MCF 10A (cell line): Measurements from ENCODE around the gene RBFOX2. TPM values are rescaled to one million over a fixed set of nuclear protein-coding genes. Genes with fewer than 3 reads are reported as not detected.

Experiments
- BruUV-seq: library from RNA; stranded (reverse); fragments of 400-500 nt; replicated peaks from 2 replicates; lab custom pipeline; 2021; lab: Mats Ljungman, UMichigan
- CTCF ChIA-PET: fragments of 300-600 bp; sonication (Branson Sonifier 250); formaldehyde crosslinking; extraction: SDS; loops from one replicate; lab custom pipeline; 2021; ENCODE audit warnings: antibody characterized with exemption, inconsistent platforms; lab: Yijun Ruan, JAX
- POLR2A ChIA-PET: fragments of 300-600, 350-650 bp; sonication (Branson Sonifier 250); formaldehyde crosslinking; extraction: SDS; loops from one replicate; lab custom pipeline; 2020; ENCODE audit warnings: antibody characterized with exemption, inconsistent platforms; lab: Yijun Ruan, JAX
- DNase-seq: peaks from one replicate; pipeline ENCODE4 v3.0.0-alpha.2; 2018; ENCODE audit not compliant: unreplicated experiment
- H3K27ac Mint-ChIP-seq: one replicate; pipeline ENCODE4 v1.8.0; 2022; ENCODE audit warnings: mild to moderate bottlenecking, low read depth, mixed read lengths; ENCODE audit not compliant: unreplicated experiment
- H3K27me3 Mint-ChIP-seq: one replicate; pipeline ENCODE4 v1.8.0; 2022; ENCODE audit warnings: mixed read lengths; ENCODE audit not compliant: insufficient read depth, unreplicated experiment
- H3K36me3 Mint-ChIP-seq: one replicate; pipeline ENCODE4 v1.8.0; 2022; ENCODE audit warnings: mild to moderate bottlenecking, moderate library complexity, mixed read lengths; ENCODE audit not compliant: insufficient read depth, unreplicated experiment
- H3K4me1 Mint-ChIP-seq: one replicate; pipeline ENCODE4 v1.8.0; 2022; ENCODE audit warnings: mixed read lengths; ENCODE audit not compliant: insufficient read depth, unreplicated experiment
- H3K4me3 Mint-ChIP-seq: one replicate; pipeline ENCODE4 v1.8.0; 2022; ENCODE audit warnings: mild to moderate bottlenecking, moderate library complexity, mixed read lengths; ENCODE audit not compliant: unreplicated experiment
- H3K9me3 Mint-ChIP-seq: one replicate; pipeline ENCODE4 v1.8.0; 2022; ENCODE audit warnings: mixed read lengths; ENCODE audit not compliant: unreplicated experiment
- intact Hi-C: fragments of 100-400 bp; cut with micrococcal nuclease; formaldehyde crosslinking; loops from 2 replicates; pipeline ENCODE4 v1.14.1; 2022
- total RNA-seq: library from RNA; stranded (reverse); gene quantifications from 2 replicates; pipeline ENCODE4 v1.2.3, GENCODE V29; 2022
- TF ChIP-seq, protein P1 (sequence below): fragments of 200-600 bp; IDR thresholded peaks from one replicate; pipeline ENCODE4 v1.8.0; 2022; ENCODE audit warnings: antibody characterized with exemption, mild to moderate bottlenecking; ENCODE audit not compliant: unreplicated experiment

Gene RBFOX2
- total RNA-seq, 1 experiment from 2014 or later, result 89.4 TPM

DNA sequence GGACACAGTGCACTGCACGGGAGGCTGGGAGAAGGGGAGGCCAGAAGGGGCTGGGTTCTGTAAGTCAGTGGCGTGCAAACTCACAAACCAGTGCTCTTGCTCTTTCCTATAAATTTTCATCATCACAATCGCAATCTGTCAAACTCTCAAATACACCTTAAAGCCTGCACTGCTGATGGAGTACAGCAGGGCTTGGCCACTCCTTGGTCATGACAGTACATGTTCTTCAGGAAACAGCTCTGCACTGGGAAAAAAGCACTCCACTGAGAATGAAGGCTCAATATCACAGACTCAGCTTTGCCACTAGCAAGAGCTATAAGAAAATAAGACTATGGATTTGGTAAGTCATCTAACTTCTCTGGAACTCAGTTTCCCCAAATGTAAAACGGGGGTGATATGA lies 111.0 kb downstream of the RBFOX2 start:
- ChIA-PET POLR2A (interaction anchor here (0.6 to 10.5 kb wide), 11 partner anchors 13 to 258 kb away, joined by 3 to 247 read pairs (median 4); partner anchors contain the start of gene RBFOX2), CTCF (interaction anchor here (0.7 to 6.2 kb wide), 13 partner anchors 8 to 370 kb away, joined by 3 to 32 read pairs (median 4); no protein-coding TSS in a partner anchor)
- H3K4me1 Mint-ChIP-seq, result peaks cover 58% of the 10 kb centered on the region
- H3K27me3 Mint-ChIP-seq, result no peaks in the 10 kb centered on the region
- no peaks in the 10 kb centered on the region for H3K36me3 Mint-ChIP-seq
- no TSS peak for BruUV-seq
- intact Hi-C loops, result no loop called here
- H3K27ac Mint-ChIP-seq, result no peak overlapping the region
- DNase-seq, result peak; percentile 31
- H3K9me3 Mint-ChIP-seq, result no peaks in the 10 kb centered on the region
- TF ChIP-seq, protein P1, sequence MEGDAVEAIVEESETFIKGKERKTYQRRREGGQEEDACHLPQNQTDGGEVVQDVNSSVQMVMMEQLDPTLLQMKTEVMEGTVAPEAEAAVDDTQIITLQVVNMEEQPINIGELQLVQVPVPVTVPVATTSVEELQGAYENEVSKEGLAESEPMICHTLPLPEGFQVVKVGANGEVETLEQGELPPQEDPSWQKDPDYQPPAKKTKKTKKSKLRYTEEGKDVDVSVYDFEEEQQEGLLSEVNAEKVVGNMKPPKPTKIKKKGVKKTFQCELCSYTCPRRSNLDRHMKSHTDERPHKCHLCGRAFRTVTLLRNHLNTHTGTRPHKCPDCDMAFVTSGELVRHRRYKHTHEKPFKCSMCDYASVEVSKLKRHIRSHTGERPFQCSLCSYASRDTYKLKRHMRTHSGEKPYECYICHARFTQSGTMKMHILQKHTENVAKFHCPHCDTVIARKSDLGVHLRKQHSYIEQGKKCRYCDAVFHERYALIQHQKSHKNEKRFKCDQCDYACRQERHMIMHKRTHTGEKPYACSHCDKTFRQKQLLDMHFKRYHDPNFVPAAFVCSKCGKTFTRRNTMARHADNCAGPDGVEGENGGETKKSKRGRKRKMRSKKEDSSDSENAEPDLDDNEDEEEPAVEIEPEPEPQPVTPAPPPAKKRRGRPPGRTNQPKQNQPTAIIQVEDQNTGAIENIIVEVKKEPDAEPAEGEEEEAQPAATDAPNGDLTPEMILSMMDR, result no peak
- H3K4me3 Mint-ChIP-seq, result no peak overlapping the region

DNA sequence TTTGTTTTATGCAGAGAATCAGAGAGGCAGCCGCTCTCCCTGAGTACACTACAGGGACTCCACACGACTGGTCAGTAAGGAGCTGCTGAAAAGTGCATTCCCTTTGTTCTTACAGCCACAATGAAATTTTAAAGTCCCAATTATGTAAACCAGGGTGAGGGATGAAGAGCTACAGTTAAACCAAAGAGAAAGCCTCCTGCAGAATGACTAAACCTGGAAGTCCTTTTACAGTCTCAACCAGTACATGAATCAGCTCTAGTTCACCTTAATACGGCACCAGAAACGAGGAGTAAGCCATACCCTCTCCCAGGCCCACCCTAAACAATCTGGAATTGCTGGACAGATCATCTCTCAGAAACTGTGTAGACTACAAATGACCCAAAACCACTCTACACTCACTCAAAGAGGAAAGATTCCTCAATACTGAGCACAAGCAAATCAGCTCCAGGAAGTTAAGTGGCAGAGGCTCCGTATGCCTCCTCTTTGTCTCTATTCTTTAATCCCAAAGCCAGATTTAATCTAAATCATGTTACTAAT lies 113.1 kb downstream of the RBFOX2 start:
- Mint-ChIP-seq H3K27ac (peak overlapping the region; percentile 91), H3K27me3 (no peaks in the 10 kb centered on the region), H3K9me3 (no peaks in the 10 kb centered on the region), H3K36me3 (no peaks in the 10 kb centered on the region), H3K4me3 (peak overlapping the region; percentile 75), H3K4me1 (peaks cover 48% of the 10 kb centered on the region)
- no TSS peak for BruUV-seq
- intact Hi-C loops, result loop anchor here (1.0 kb wide), 1 partner anchor 75 kb away; no protein-coding TSS in a partner anchor
- TF ChIP-seq, protein P1, result no peak
- ChIA-PET POLR2A (interaction anchor here (0.6 to 10.5 kb wide), 15 partner anchors 8 to 288 kb away, joined by 3 to 247 read pairs (median 3); partner anchors contain the start of gene RBFOX2), CTCF (interaction anchor here (0.6 to 6.2 kb wide), 12 partner anchors 11 to 288 kb away, joined by 3 to 32 read pairs (median 5); no protein-coding TSS in a partner anchor)
- DNase-seq, result peak; percentile 17

DNA sequence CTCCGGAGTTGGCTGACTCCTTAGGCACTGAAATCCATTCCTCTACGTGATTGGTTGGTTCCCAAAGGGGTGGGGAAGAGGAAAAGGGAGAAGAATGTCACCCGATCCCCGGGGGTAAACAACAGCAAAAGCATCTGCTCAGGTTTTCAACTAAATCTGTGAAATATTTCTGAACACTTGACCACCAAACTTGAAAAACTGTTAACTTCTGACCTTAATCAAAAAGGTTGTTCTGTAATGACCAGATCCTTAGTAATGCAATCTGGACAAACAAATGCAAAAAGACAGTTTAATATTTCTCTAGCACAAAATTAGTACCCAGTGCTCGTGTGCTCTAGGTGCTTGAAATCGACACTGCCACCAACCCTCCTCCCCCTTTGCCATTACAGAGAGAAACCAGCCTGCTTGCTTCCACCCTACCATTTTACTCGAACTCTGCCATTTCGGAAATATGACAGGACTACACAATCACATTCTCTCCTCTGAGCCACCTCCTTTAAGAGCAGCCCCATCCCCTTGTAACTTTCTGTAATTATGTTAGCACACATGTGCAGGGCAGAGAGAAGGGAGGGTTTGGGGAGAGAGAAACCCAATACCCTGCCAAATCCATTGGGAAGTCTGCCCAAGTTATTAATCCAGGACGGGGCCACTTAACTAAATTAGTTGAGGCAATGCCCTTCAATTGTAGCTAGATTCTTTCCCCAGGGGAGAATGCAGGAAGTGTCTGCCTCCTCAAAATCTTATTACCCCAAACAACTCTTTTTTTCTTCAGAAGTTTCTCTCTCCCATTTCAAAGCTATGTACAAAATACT lies 113.8 kb downstream of the RBFOX2 start:
- ChIA-PET POLR2A (interaction anchor here (0.6 to 10.5 kb wide), 19 partner anchors 9 to 287 kb away, joined by 3 to 247 read pairs (median 3); partner anchors contain the start of gene RBFOX2), CTCF (interaction anchor here (0.6 to 6.2 kb wide), 13 partner anchors 10 to 288 kb away, joined by 3 to 32 read pairs (median 4); no protein-coding TSS in a partner anchor)
- TSS peak; percentile 89 for BruUV-seq
- Mint-ChIP-seq H3K27ac (peak overlapping the region; percentile 91), H3K4me3 (peak overlapping the region; percentile 75), H3K27me3 (no peaks in the 10 kb centered on the region), H3K9me3 (no peaks in the 10 kb centered on the region), H3K4me1 (peaks cover 53% of the 10 kb centered on the region), H3K36me3 (no peaks in the 10 kb centered on the region)
- TF ChIP-seq, protein P1, result no peak
- intact Hi-C loops, result loop anchor here (1.0 kb wide), 1 partner anchor 75 kb away; no protein-coding TSS in a partner anchor
- DNase-seq, result peak; percentile 95

DNA sequence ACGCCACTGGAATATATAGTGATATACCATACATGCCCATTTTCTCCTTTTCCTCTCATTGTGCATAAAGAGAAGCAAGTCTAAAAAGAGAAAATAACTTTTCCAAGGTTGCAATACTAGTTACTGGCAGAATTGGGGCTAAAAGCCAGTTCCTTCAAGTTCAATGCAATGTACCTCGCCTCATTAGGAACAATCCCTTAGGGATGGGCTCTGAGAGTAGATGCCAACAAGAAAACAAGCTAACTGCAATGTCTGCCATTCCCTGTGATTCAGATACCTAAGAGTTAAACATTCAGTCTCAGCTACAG lies 114.3 kb downstream of the RBFOX2 start:
- Mint-ChIP-seq H3K27me3 (no peaks in the 10 kb centered on the region), H3K4me1 (peaks cover 50% of the 10 kb centered on the region), H3K27ac (peak overlapping the region; percentile 91), H3K36me3 (no peaks in the 10 kb centered on the region), H3K9me3 (no peaks in the 10 kb centered on the region), H3K4me3 (peak overlapping the region; percentile 75)
- no TSS peak for BruUV-seq
- TF ChIP-seq, protein P1, result no peak
- DNase-seq, result no peak
- POLR2A ChIA-PET, result interaction anchor here (0.7 to 10.5 kb wide), 10 partner anchors 12 to 287 kb away, joined by 3 to 247 read pairs (median 5); no protein-coding TSS in a partner anchor
- CTCF ChIA-PET, result interaction anchor here (0.9 to 6.2 kb wide), 6 partner anchors 10 to 210 kb away, joined by 3 to 32 read pairs (median 4); no protein-coding TSS in a partner anchor
- intact Hi-C loops, result no loop called here
